Activated CD4-positive, alpha-beta T cell treated with anti-CD3 and anti-CD28 coated beads, Interleukin-2, amount 10 ng/mL, durations not matched to agents 7 days and 5 days (primary cell): Measurements from ENCODE around the gene ATP13A4. TPM values are rescaled to one million over a fixed set of nuclear protein-coding genes. Genes with fewer than 3 reads are reported as not detected.

Source experiments
- CTCF ChIA-PET: fragments of 350-600 bp; sonication (Branson Sonifier 250); formaldehyde crosslinking; loops from one replicate; lab custom pipeline; 2021; ENCODE audit warnings: antibody characterized with exemption; lab: Charles Lee
- POLR2A ChIA-PET: fragments of 350-600 bp; sonication (Branson Sonifier 250); formaldehyde crosslinking; loops from one replicate; lab custom pipeline; 2021; ENCODE audit warnings: antibody characterized with exemption; lab: Charles Lee
- DNase-seq: peaks from one replicate; pipeline ENCODE4 v3.0.0-alpha.2; 2020
- H3K27ac Mint-ChIP-seq: one replicate; pipeline ENCODE4 v1.8.0; 2021; ENCODE audit warnings: mild to moderate bottlenecking, moderate library complexity, mixed read lengths
- H3K27me3 Mint-ChIP-seq: one replicate; pipeline ENCODE4 v1.8.0; 2021; ENCODE audit warnings: mixed read lengths
- H3K36me3 Mint-ChIP-seq: one replicate; pipeline ENCODE4 v1.8.0; 2021; ENCODE audit warnings: low read depth, mixed read lengths
- H3K4me1 Mint-ChIP-seq: one replicate; pipeline ENCODE4 v1.8.0; 2021; ENCODE audit warnings: mixed read lengths
- H3K4me3 Mint-ChIP-seq: one replicate; pipeline ENCODE4 v1.8.0; 2021; ENCODE audit warnings: mild to moderate bottlenecking, moderate library complexity, mixed read lengths
- H3K9me3 Mint-ChIP-seq: one replicate; pipeline ENCODE4 v1.8.0; 2021; ENCODE audit warnings: mixed read lengths
- total RNA-seq, 2 experiments: library from RNA; stranded (reverse); gene quantifications; one replicate each; pipeline ENCODE4 v1.2.3, GENCODE V29; 2021

The ATP13A4 gene
- total RNA-seq, 2 experiments from 2014 or later = 1.1 to 1.6 TPM

DNA sequence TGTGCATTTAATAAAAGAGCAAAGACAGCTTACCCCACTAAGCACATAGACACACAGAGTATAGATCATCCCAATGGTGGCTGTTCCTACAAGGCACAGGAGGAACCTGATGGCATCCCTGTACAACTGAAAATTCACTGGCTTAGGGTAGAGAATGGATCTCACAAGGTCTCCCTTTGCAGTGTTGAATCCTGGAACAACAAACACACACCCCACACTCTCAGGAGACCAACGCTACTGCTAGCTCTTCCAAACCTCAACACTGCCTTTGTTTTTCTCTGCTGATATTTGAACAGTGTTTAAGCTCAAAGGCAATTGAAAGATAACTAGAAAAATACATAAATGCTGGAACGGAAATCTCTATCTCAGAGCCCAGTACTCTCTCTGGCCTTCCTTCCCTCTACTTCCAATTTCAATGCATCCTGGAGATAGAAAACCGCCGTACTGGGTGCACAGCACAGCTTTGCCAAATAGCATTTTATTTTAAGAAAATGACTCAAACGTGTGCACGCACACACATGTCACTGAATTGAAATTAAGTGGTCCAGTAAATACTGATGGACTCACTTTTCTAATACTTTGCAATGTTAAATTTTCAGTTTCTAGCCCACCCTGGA lies 88.6 kb downstream of the ATP13A4 start:
- no peaks in the 10 kb centered on the region for H3K36me3 Mint-ChIP-seq
- no peak overlapping the region for H3K4me3 Mint-ChIP-seq
- no peaks in the 10 kb centered on the region for H3K9me3 Mint-ChIP-seq
- H3K27me3 Mint-ChIP-seq = no peaks in the 10 kb centered on the region
- CTCF ChIA-PET = interaction anchor here (0.5 kb wide), 1 partner anchor 8 kb away, joined by 5 read pairs; no protein-coding TSS in a partner anchor
- POLR2A ChIA-PET = no interaction called here
- DNase-seq = no peak
- no peak overlapping the region for H3K27ac Mint-ChIP-seq
- no peaks in the 10 kb centered on the region for H3K4me1 Mint-ChIP-seq

DNA sequence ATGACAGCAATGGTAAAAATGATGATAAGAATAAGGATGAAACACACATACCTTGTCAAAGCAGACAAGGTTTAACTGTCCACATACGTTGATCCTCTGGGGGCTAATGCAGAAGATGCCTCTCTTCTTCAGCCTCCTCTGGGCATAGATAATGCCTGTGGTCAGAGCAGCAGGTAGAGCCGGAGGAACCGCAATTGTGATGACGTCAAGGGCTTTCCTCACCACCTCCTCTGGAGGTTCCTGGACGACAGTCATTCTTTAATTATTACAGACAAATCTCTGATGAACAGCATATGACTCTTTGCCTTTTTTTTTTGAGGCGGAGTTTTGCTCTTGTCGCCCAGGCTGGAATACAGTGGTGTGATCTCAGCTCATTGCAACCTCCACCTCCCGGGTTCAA lies 89.8 kb downstream of the ATP13A4 start:
- Mint-ChIP-seq H3K4me1 (no peaks in the 10 kb centered on the region), H3K27ac (no peak overlapping the region), H3K9me3 (no peaks in the 10 kb centered on the region), H3K4me3 (no peak overlapping the region), H3K27me3 (no peaks in the 10 kb centered on the region), H3K36me3 (no peaks in the 10 kb centered on the region)
- POLR2A ChIA-PET = no interaction called here
- CTCF ChIA-PET = interaction anchor here (0.6 kb wide), 1 partner anchor 1882 kb away, joined by 3 read pairs; no protein-coding TSS in a partner anchor
- no peak for DNase-seq

DNA sequence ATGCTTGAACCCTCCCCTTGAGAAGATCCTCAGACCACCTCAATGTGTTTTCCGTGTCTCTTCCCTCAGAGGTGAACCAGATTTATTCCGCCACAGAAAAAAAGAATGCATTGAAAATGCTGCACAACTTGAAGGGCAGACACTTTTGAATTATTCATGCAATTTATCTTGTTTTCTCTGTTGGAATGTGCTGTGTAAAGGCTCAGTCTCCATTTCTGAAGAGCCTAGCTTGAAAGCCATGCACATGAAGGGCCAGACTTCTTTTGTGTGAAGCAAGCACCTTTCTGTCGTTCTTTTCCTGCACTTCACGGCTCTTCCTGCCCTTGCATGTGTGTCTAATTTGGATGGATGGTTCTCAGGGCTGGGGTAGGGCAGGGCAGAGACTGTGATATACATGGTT lies 97.2 kb downstream of the ATP13A4 start:
- H3K36me3 Mint-ChIP-seq = no peaks in the 10 kb centered on the region
- no peaks in the 10 kb centered on the region for H3K9me3 Mint-ChIP-seq
- no peaks in the 10 kb centered on the region for H3K27me3 Mint-ChIP-seq
- ChIA-PET CTCF (no interaction called here), POLR2A (no interaction called here)
- no peak overlapping the region for H3K27ac Mint-ChIP-seq
- no peak overlapping the region for H3K4me3 Mint-ChIP-seq
- H3K4me1 Mint-ChIP-seq = no peaks in the 10 kb centered on the region
- no peak for DNase-seq

DNA sequence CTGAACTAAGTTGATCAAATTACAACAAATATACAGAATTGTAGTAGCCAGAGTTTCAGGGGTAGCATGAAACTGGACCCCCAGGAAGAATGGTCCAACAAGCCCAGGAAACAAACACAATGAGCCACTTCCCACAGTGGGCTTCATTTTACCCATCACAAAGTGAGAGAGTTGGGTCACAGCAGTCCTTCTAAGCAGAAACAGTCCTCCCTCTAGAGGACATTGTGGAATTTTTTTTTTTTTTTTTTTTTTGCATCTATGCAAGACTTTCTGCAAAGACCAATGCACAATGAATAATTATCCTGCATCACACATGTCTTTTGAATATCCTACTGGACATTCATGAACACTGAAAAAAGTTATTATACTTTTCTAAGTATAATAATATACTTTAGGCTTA lies 102.4 kb downstream of the ATP13A4 start:
- Mint-ChIP-seq H3K4me3 (no peak overlapping the region), H3K36me3 (no peaks in the 10 kb centered on the region), H3K27ac (no peak overlapping the region), H3K27me3 (no peaks in the 10 kb centered on the region), H3K4me1 (no peaks in the 10 kb centered on the region), H3K9me3 (no peaks in the 10 kb centered on the region)
- CTCF ChIA-PET = no interaction called here
- POLR2A ChIA-PET = no interaction called here
- no peak for DNase-seq

DNA sequence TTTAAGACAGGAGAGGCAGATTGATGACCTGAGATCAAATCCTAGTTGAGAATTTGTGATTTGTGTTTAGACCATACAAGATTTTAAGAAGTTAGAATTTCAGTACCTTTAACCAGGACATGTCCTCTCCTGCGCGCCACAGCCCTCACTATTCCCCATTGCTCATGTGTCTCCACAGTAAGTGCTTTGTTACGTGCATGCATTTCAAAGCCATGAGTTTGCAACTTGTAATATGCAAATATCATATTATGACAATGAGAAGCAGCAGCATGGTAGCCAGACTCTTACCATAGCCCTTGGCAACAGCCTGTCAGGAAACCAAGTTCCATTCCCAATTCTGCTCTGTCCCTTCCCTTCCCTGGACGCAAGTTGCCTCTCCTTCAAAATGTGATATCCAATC lies 102.8 kb downstream of the ATP13A4 start:
- Mint-ChIP-seq H3K9me3 (no peaks in the 10 kb centered on the region), H3K27ac (no peak overlapping the region), H3K4me3 (no peak overlapping the region), H3K27me3 (no peaks in the 10 kb centered on the region), H3K36me3 (no peaks in the 10 kb centered on the region), H3K4me1 (no peaks in the 10 kb centered on the region)
- POLR2A ChIA-PET = no interaction called here
- CTCF ChIA-PET = no interaction called here
- DNase-seq = no peak

DNA sequence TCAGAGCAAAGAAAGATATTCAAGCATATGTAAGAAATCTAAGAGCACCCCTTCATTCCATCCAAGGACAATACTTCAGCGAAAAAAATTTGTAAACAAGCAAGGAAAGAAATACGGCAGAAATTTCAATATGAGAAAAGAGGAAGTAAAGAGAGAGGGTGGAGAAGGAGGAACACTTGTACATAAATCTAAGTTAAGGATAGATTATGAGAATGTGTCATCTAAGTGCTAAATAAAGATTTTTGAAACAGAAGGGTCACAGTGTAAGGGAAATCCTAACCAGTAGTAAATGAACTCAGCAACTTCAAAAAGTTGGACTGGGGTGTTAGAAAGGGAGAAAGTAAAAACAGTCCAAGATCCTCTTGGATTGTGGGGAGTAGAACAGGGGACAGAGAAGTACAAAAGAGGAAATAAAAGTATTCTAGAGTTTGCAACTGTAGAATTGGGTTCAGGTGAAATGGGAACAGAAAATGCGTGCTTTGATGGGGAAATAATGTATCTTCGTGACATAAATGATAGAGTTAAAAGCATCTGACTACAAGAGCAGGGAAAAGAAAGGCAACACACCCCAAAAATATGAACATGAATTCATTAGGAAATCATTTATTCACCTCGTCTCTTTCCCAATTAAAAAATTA lies 107.6 kb downstream of the ATP13A4 start:
- ChIA-PET POLR2A (no interaction called here), CTCF (no interaction called here)
- Mint-ChIP-seq H3K4me1 (no peaks in the 10 kb centered on the region), H3K27me3 (no peaks in the 10 kb centered on the region), H3K4me3 (no peak overlapping the region), H3K36me3 (no peaks in the 10 kb centered on the region), H3K9me3 (no peaks in the 10 kb centered on the region), H3K27ac (no peak overlapping the region)
- no peak for DNase-seq

DNA sequence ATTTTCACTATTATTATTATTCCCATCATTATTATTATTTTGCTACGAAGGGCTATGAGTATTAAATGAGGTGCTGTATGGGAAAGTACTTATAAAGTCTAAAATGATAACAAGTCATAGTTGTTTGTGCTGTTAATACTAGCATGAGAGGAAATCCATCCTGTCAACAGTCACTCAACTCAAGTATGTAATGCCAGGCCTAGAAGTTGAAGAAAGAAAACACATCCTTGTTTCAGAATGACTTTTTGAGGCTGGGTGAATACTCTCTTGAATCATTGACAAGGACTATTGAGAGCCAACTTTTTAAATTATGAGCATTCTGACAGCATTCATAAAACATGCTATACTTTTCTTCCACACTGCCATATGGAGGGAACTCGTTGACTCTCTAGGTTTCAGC lies 115.3 kb downstream of the ATP13A4 start:
- no peaks in the 10 kb centered on the region for H3K4me1 Mint-ChIP-seq
- DNase-seq = no peak
- ChIA-PET CTCF (no interaction called here), POLR2A (no interaction called here)
- no peaks in the 10 kb centered on the region for H3K36me3 Mint-ChIP-seq
- H3K9me3 Mint-ChIP-seq = no peaks in the 10 kb centered on the region
- no peak overlapping the region for H3K4me3 Mint-ChIP-seq
- H3K27ac Mint-ChIP-seq = no peak overlapping the region
- H3K27me3 Mint-ChIP-seq = no peaks in the 10 kb centered on the region

DNA sequence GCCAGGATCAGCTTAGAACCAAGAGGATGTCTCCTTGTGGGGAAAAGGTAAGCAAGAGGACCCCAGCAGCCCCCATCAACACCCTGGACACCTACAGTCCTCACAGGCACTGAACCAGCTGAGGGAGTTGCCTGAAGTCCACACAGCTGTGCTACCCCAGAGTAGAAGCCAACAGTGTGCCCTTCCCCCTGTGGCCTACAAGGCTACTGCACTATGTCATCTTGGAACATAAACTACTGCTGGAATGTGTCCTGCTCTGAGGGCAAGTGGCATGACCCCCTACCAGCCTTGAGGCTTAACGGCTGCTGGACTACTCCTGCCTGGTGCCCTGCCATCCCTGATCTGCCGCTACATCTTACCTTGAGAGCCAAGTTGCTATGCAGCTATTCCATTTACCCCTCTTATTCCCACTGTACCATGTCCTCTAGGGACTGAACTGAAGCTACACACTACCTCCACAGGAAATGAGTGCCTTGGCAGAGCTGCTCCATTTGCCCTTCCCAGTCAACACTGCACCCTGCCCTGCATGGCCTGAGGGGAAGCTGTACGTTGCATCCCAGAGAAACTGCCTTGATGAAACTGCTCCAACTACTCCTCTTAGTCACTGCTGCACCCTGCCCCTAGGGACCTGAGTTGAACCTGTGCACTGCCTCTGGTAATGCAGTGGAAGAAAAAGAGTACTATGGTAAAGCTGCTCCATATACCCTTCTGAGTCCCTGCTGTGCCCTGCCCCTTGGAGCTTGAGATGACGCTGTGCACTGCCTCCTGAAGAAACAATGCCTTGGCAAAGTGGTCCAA lies 135.9 kb downstream of the ATP13A4 start:
- CTCF ChIA-PET = no interaction called here
- Mint-ChIP-seq H3K4me1 (no peaks in the 10 kb centered on the region), H3K27me3 (no peaks in the 10 kb centered on the region), H3K27ac (no peak overlapping the region), H3K4me3 (no peak overlapping the region), H3K9me3 (peaks cover 19% of the 10 kb centered on the region), H3K36me3 (no peaks in the 10 kb centered on the region)
- DNase-seq = no peak
- POLR2A ChIA-PET = no interaction called here

DNA sequence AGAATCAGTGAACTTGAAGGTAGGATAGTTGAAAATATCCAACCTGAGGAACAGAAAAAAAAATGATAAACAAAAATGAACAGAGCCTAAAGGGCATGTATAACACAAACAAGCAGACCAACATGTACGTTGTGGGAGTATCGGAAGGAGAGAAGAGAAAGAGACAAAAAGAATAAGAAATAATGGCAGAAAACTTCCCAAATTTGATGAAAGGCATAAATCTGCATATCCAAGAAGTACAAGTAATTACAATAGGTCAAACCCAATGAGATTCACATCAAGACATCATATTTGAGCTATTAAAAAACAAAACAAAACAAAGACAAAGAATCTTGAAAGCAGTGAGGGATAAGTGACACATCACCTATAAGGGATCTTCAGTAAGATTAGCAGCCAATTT lies 138.1 kb downstream of the ATP13A4 start:
- Mint-ChIP-seq H3K4me3 (no peak overlapping the region), H3K27ac (no peak overlapping the region), H3K9me3 (peaks cover 19% of the 10 kb centered on the region), H3K36me3 (no peaks in the 10 kb centered on the region), H3K27me3 (no peaks in the 10 kb centered on the region), H3K4me1 (no peaks in the 10 kb centered on the region)
- ChIA-PET CTCF (no interaction called here), POLR2A (no interaction called here)
- DNase-seq = no peak

DNA sequence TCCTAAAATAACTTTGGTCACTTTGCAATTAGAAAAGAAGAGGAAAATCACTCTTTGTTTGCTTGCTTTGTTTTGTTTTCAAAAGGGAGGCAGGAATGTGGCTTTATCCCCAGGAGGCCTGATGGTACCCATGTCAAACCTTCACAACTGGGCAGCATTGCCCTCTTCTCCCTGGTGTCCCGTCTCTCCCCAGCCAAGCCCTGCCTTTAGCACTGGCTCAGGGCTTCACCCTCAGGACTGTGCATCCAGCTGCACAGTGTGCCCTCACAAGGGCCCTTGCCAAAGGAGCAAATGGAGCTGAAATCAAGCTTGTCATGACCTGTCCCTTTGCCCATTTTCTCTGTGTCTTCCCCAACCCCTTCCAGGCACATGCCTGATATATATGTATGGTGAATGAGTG lies 147.0 kb downstream of the ATP13A4 start:
- DNase-seq = no peak
- Mint-ChIP-seq H3K36me3 (no peaks in the 10 kb centered on the region), H3K27ac (no peak overlapping the region), H3K27me3 (no peaks in the 10 kb centered on the region), H3K4me3 (no peak overlapping the region), H3K9me3 (no peaks in the 10 kb centered on the region), H3K4me1 (no peaks in the 10 kb centered on the region)
- CTCF ChIA-PET = no interaction called here
- POLR2A ChIA-PET = no interaction called here

DNA sequence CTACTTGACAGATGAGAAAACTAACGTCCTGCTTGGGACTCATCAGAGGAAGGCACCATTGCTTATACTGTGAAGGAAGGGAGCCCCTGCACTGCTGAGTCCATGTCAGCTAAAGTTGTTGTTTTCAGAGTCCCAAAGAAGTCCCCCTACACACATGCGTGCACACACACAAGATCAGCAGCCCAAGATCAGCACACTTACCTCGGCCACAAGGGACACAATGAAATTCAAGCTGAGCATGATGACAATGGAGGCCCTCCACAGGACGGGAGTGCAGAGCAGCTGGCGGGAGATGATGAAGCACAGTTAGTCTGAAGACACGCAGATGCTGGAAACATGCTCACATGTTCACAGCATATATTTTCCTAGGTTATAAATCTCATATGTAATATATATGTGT lies 147.6 kb downstream of the ATP13A4 start:
- Mint-ChIP-seq H3K27me3 (no peaks in the 10 kb centered on the region), H3K4me3 (no peak overlapping the region), H3K4me1 (no peaks in the 10 kb centered on the region), H3K9me3 (no peaks in the 10 kb centered on the region), H3K36me3 (no peaks in the 10 kb centered on the region), H3K27ac (no peak overlapping the region)
- ChIA-PET POLR2A (no interaction called here), CTCF (no interaction called here)
- DNase-seq = no peak

DNA sequence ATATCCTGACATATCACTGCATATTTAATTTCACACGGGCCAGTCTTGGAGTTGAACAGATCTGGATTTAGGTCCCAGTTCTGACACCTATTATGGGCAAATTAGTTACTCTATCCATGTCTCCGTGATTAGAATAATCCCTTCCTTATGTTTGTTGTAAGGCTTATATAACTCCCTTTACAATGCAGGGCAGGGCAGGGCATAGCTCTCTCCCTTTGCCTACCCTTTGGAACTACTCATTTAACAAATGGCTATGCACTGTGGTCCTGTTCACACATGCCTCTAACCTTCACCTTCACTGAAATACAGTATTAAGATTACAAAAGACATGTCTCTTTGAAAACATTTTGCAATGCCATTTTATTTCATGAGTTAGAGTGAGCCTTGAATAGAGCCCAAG lies 151.4 kb downstream of the ATP13A4 start:
- H3K27ac Mint-ChIP-seq = no peak overlapping the region
- POLR2A ChIA-PET = no interaction called here

DNA sequence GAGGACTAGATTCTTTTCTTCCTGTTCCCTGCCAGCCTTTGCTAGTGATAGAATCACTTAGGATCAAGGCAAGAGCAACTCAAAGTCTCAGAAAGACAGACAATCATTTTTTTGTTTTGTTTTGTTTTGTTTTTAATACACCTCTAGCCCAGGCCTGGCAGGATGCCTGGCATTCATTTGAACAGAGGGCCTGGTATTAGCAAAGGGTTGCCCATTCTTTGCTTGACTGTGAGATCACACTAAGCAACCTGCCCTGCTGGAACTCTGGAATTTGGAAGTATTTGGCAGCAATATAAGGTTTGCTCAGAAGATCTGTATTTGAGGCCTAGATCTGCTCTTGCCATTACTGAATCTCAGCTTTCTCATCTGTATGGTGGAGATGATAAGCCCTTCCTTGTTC lies 154.4 kb downstream of the ATP13A4 start:
- Mint-ChIP-seq H3K4me1 (no peaks in the 10 kb centered on the region), H3K27me3 (no peaks in the 10 kb centered on the region), H3K36me3 (no peaks in the 10 kb centered on the region), H3K4me3 (no peak overlapping the region), H3K9me3 (no peaks in the 10 kb centered on the region), H3K27ac (no peak overlapping the region)
- ChIA-PET POLR2A (no interaction called here), CTCF (no interaction called here)
- DNase-seq = no peak

More for the DNA sequence above, 151.4 kb downstream of the ATP13A4 start:
- Mint-ChIP-seq H3K36me3 (no peaks in the 10 kb centered on the region), H3K4me3 (no peak overlapping the region), H3K27me3 (no peaks in the 10 kb centered on the region), H3K9me3 (no peaks in the 10 kb centered on the region), H3K4me1 (no peaks in the 10 kb centered on the region)
- CTCF ChIA-PET = no interaction called here
- no peak for DNase-seq
